ENCODE results near the gene CRLF1. TPM values are rescaled to one million over a fixed set of nuclear protein-coding genes. Genes with fewer than 3 reads are reported as not detected.

The CRLF1 gene
- total RNA-seq, 4 donors from 2014 or later = 41.5 to 153 (median 59.6) TPM

DNA sequence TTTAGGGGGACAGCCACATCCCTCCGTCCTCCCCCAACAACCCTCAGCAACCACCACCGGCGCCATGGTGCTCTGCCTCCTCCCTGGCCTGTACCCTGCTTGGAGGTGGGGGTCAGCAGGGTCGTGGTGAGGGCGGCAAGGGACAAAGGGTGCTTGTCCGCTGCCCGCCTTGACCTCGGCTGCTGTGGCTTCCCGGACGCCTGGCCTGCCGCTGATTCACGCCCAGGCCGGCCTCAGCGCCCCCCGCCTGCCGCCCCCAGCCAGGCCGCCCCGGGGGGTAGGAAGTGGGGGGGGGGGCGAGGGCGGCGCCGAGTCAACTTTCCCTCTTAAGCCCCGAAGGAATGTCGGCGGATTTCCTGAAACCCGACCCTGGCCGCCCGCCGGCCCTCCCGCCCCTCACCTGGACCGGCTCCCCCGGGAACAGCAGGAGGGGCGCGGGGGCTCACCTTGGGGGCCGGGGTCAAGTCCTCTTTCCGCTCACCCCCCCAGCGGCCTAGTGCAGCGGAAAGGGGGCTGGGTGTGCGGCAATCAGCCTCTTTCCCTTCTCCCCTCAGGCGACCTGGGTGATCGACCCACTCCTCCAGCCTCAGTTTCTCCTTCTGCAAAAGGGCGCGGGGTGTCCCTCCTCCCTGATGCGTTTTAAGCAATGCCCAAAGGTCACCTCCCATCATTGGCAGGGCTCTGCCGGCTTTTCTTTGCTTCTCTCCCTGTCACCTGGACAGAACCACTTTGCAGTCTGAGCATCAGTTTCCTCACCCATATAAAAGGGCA lies 4.1 kb upstream of the CRLF1 start:
- H3K27ac ChIP-seq (replicated peaks in 1 of 4) = no peak overlapping the region
- WGBS = 20% methylated on average over 7 of the region's 45 CpGs
- DNase-seq (ENCODE audit: extremely low spot score) = no peak
- no peaks in the 10 kb centered on the region for H3K36me3 ChIP-seq
- H3K4me3 ChIP-seq = no peak overlapping the region
- H3K27me3 ChIP-seq = peaks cover 16 to 97% (median 63%) of the 10 kb centered on the region in 4 donors
- intact Hi-C loops (cut with DNase I) = no loop called here
- peaks cover 42 to 55% (median 53%) of the 10 kb centered on the region in 4 donors for H3K4me1 ChIP-seq
- H3K9me3 ChIP-seq = no peaks in the 10 kb centered on the region
- no peak for TF ChIP-seq EP300 (IDR thresholded peaks at IDR 0.05)
- no peak for TF ChIP-seq POLR2A (IDR thresholded peaks at IDR 0.05; ENCODE audit: low read depth)
- TF ChIP-seq POLR2AphosphoS5 (IDR thresholded peaks at IDR 0.05) = no peak
- no peak for TF ChIP-seq CTCF (IDR thresholded peaks at IDR 0.05)

GRCh38 chr19:18610245-18610555 lies 3.6 kb upstream of the CRLF1 start:
- Histone ChIP-seq H3K4me1 (peaks cover 42 to 59% (median 57%) of the 10 kb centered on the region in 4 donors), H3K9me3 (no peaks in the 10 kb centered on the region), H3K4me3 (no peak overlapping the region), H3K36me3 (no peaks in the 10 kb centered on the region), H3K27ac (replicated peaks in 1 of 4) (no peak overlapping the region), H3K27me3 (peaks cover 17 to 97% (median 68%) of the 10 kb centered on the region in 4 donors)
- intact Hi-C loops (cut with DNase I) = no loop called here
- no peak for TF ChIP-seq CTCF (IDR thresholded peaks at IDR 0.05)
- no peak for TF ChIP-seq POLR2A (IDR thresholded peaks at IDR 0.05; ENCODE audit: low read depth)
- no peak for TF ChIP-seq EP300 (IDR thresholded peaks at IDR 0.05)
- no peak for TF ChIP-seq POLR2AphosphoS5 (IDR thresholded peaks at IDR 0.05)
- no CpG with 5 or more reads among the region's 3 CpGs for WGBS
- no peak for DNase-seq (ENCODE audit: extremely low spot score)

DNA sequence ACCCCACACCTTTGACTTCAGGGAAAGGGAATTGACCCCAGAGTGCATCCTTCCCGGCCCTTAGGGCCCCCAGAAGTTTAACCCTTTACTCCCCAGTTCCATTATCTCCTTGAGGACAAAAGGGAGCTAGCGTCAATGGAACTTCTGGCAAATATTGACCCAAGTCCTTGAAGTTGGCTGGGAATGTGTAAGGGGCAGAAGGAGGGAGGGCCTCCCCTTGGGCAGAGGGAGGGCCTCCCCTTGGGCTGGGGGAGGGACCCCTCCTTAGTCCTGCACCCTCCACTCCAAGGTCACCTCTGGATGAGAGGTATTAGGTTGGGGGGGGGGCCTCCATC lies 3.1 kb upstream of the CRLF1 start:
- intact Hi-C loops (cut with DNase I) = no loop called here
- peaks cover 17 to 97% (median 72%) of the 10 kb centered on the region in 4 donors for H3K27me3 ChIP-seq

DNA sequence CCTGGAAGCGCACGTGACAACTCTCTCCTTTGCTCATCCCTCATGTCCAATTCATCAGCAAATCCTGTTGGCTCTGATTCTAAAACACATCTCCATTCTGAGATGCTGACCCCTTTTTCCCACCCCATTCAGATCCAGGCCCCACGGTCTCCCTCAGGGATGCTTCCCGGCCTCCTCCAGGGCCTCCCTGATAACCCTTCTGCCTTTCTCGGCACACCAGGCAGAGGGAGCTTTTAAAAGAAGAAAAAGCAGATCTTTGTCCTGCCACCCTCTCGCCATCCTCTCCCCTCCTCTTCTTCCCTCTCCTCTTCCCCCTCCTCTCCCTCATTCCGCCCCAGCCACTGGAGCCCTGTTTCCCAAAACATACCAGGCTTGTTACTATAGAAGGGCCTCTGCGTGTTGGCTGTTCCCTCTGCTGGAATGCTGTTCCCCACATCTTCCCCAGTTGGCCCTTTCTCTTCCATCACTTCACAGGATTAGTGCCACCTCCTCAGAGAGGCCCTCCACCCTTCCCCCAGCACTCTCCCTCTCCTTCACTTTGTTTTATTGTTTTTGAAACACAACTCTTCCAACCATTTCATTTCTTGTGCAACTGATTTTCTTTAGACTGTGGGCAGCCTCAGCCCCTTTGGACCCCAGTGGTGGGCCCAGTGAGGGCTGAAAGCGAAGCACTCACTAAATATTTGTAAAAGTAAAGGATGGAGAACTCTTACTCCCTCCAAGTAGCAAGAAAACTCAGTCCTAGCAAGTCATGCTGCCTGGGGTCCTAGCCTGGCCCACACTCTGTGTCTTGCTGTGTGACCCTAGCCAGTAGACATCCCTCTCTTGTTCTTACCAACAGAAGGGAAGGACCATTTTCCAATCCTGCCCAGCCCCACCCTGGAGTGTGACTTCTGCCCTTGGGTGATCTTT lies 2.5 kb upstream of the CRLF1 start:
- Histone ChIP-seq H3K36me3 (no peaks in the 10 kb centered on the region), H3K9me3 (no peaks in the 10 kb centered on the region), H3K4me3 (no peak overlapping the region), H3K27me3 (peaks cover 17 to 97% (median 79%) of the 10 kb centered on the region in 4 donors), H3K4me1 (peaks cover 43 to 71% (median 61%) of the 10 kb centered on the region in 4 donors), H3K27ac (replicated peaks in 1 of 4) (no peak overlapping the region)
- intact Hi-C loops (cut with DNase I) = no loop called here
- WGBS = 73% methylated on average over 9 of the region's 9 CpGs
- DNase-seq (ENCODE audit: extremely low spot score) = no peak
- TF ChIP-seq POLR2A (IDR thresholded peaks at IDR 0.05; ENCODE audit: low read depth) = no peak
- TF ChIP-seq POLR2AphosphoS5 (IDR thresholded peaks at IDR 0.05) = no peak
- TF ChIP-seq EP300 (IDR thresholded peaks at IDR 0.05) = no peak
- TF ChIP-seq CTCF (IDR thresholded peaks at IDR 0.05) = no peak

More for the DNA sequence above, 3.1 kb upstream of the CRLF1 start:
- H3K27ac ChIP-seq (replicated peaks in 1 of 4) = no peak overlapping the region
- H3K36me3 ChIP-seq = no peaks in the 10 kb centered on the region
- no peak for DNase-seq (ENCODE audit: extremely low spot score)
- no peak for TF ChIP-seq EP300 (IDR thresholded peaks at IDR 0.05)
- no peak for TF ChIP-seq CTCF (IDR thresholded peaks at IDR 0.05)
- TF ChIP-seq POLR2AphosphoS5 (IDR thresholded peaks at IDR 0.05) = no peak
- no peak for TF ChIP-seq POLR2A (IDR thresholded peaks at IDR 0.05; ENCODE audit: low read depth)
- H3K4me1 ChIP-seq = peaks cover 42 to 65% (median 58%) of the 10 kb centered on the region in 4 donors
- 44% methylated on average over 2 of the region's 2 CpGs for WGBS
- H3K9me3 ChIP-seq = no peaks in the 10 kb centered on the region
- no peak overlapping the region for H3K4me3 ChIP-seq

All from esophagus muscularis mucosa (tissue), 4 donors.